ENCODE results near the gene CALCOCO2.

DNA sequence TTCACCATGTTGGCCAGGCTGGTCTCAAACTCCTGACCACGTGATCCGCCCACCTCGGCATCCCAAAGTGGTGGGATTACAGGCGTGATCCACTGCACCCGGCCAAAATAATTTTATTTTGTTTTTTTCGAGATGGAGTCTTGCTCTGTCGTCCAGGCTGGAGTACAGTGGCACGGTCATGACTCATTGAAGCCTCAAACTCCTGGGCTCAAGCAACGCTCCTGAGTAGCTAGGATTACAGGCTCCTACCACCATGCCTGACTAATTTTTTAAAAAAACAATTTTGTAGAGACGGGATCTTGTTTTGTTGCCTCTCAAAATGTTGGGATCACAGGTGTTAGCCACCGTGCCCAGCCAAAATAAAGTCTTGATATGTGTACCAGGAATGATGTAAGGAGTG lies 11.4 kb upstream of the CALCOCO2 start:
- no peak for TF ChIP-seq CTCF (IDR thresholded peaks at IDR 0.05)
- TF ChIP-seq POLR2A (IDR thresholded peaks at IDR 0.05): no peak

All from prostate gland (tissue), 2 donors.